Inflammatory macrophage (primary cell): Measurements from ENCODE around the gene GRIA1.
"Not testable (repeated sequence)": the region's sequence is repeated elsewhere in the genome, so short reads cannot be mapped to it uniquely, and the experiment has no call there.

Experiments
- DNase-seq, 2 donors: peaks; one replicate each; pipeline ENCODE4 v3.0.0-alpha.2; 2020 to 2022

Gene GRIA1

GRCh38 chr5:153670101-153670500 is 179.6 kb downstream of the GRIA1 start:
- no peak for DNase-seq

GRCh38 chr5:153671653-153672346 is 181.3 kb downstream of the GRIA1 start:
- DNase-seq, result no peak

GRCh38 chr5:153672347-153673090 is 182.0 kb downstream of the GRIA1 start:
- no peak for DNase-seq

- DNase-seq, result no peak
Observed at GRCh38 chr5:153674356-153674755, 183.9 kb downstream of the GRIA1 start.

- no peak for DNase-seq
Observed at GRCh38 chr5:153676406-153676805, 185.9 kb downstream of the GRIA1 start.

- no peak for DNase-seq
Observed at GRCh38 chr5:153676821-153677220, 186.4 kb downstream of the GRIA1 start.

- DNase-seq, result no peak
Observed at GRCh38 chr5:153678617-153679329, 188.3 kb downstream of the GRIA1 start.

GRCh38 chr5:153690236-153690635 is 199.8 kb downstream of the GRIA1 start:
- no peak for DNase-seq

GRCh38 chr5:153696256-153696655 is 205.8 kb downstream of the GRIA1 start:
- no peak for DNase-seq

GRCh38 chr5:153699035-153699434 is 208.6 kb downstream of the GRIA1 start:
- DNase-seq, result no peak

- no peak for DNase-seq
Observed at GRCh38 chr5:153700940-153701339, 210.5 kb downstream of the GRIA1 start.

GRCh38 chr5:153702265-153702664 is 211.8 kb downstream of the GRIA1 start:
- DNase-seq, result no peak

GRCh38 chr5:153704110-153704509 is 213.6 kb downstream of the GRIA1 start:
- no peak for DNase-seq

GRCh38 chr5:153707626-153708025 is 217.2 kb downstream of the GRIA1 start:
- no peak for DNase-seq

GRCh38 chr5:153711755-153712154 is 221.3 kb downstream of the GRIA1 start:
- no peak for DNase-seq

- no peak for DNase-seq
Observed at GRCh38 chr5:153712946-153713345, 222.5 kb downstream of the GRIA1 start.

GRCh38 chr5:153713943-153714342 is 223.5 kb downstream of the GRIA1 start:
- no peak for DNase-seq

- DNase-seq, result no peak
Observed at GRCh38 chr5:153714798-153715197, 224.3 kb downstream of the GRIA1 start.

- DNase-seq, result no peak
Observed at GRCh38 chr5:153717287-153717686, 226.8 kb downstream of the GRIA1 start.

GRCh38 chr5:153718713-153719112 is 228.2 kb downstream of the GRIA1 start:
- DNase-seq, result no peak

GRCh38 chr5:153719324-153719723 is 228.9 kb downstream of the GRIA1 start:
- DNase-seq, result no peak

- not testable (repeated sequence) for DNase-seq
Observed at GRCh38 chr5:153723022-153723610, 232.6 kb downstream of the GRIA1 start.

GRCh38 chr5:153742060-153742459 is 251.6 kb downstream of the GRIA1 start:
- no peak for DNase-seq
